Natural killer cell (primary cell): ENCODE data around the gene ST3GAL5. TPM values are rescaled to one million over a fixed set of nuclear protein-coding genes. Genes with fewer than 3 reads are reported as not detected.

Experiments
- ATAC-seq, 3 donors: fragments of 150-1000 bp in 2 of 3; fragments of 200-7000 bp in 1 of 3; cut with Tn5 transposase; 1 replicate in 1 of 3; 2 replicates in 2 of 3; pipeline ENCODE4 v1.10.0; 2021; ENCODE audit warnings: mild to moderate bottlenecking in 2 of 3, moderate library complexity in 2 of 3
- DNase-seq, 2 donors: peaks; one replicate each; pipeline versions ENCODE4 v3.0.0 to v3.0.0-alpha.2; 2013 to 2021; ENCODE audit warnings: mixed read lengths in 1 of 2
- H3K27ac ChIP-seq: one replicate; pipeline ENCODE4 v1.5.1; 2013; ENCODE audit warnings: mild to moderate bottlenecking, low read length
- H3K27me3 ChIP-seq: one replicate; pipeline ENCODE4 v1.6.1; 2013; ENCODE audit warnings: low read length; ENCODE audit not compliant: control insufficient read depth, insufficient read depth
- H3K36me3 ChIP-seq: one replicate; pipeline ENCODE4 v1.6.1; 2013; ENCODE audit warnings: low read length; ENCODE audit not compliant: control insufficient read depth, insufficient read depth
- H3K4me1 ChIP-seq: one replicate; pipeline ENCODE4 v1.6.1; 2013; ENCODE audit warnings: low read length; ENCODE audit not compliant: control insufficient read depth, insufficient read depth
- H3K4me3 ChIP-seq: one replicate; pipeline ENCODE4 v1.5.1; 2013; ENCODE audit warnings: low read length
- H3K9me3 ChIP-seq: one replicate; pipeline ENCODE4 v1.6.1; 2013; ENCODE audit warnings: low read length; ENCODE audit not compliant: control insufficient read depth, insufficient read depth
- H3K27ac Mint-ChIP-seq, 2 donors: one replicate each; pipeline ENCODE4 v1.8.0; 2022; ENCODE audit warnings: mild to moderate bottlenecking in 2 of 2, mixed read lengths in 2 of 2, moderate library complexity in 1 of 2
- H3K27me3 Mint-ChIP-seq, 2 donors: one replicate each; pipeline ENCODE4 v1.8.0; 2022; ENCODE audit warnings: low read depth in 2 of 2, mixed read lengths in 2 of 2
- H3K36me3 Mint-ChIP-seq: one replicate; pipeline ENCODE4 v1.8.0; 2022; ENCODE audit warnings: mixed read lengths
- H3K4me1 Mint-ChIP-seq, 2 donors: one replicate each; pipeline ENCODE4 v1.8.0; 2022; ENCODE audit warnings: mixed read lengths in 2 of 2
- H3K4me3 Mint-ChIP-seq: one replicate; pipeline ENCODE4 v1.8.0; 2022; ENCODE audit warnings: mild to moderate bottlenecking, moderate library complexity, mixed read lengths
- H3K9me3 Mint-ChIP-seq, 2 donors: one replicate each; pipeline ENCODE4 v1.8.0; 2022; ENCODE audit warnings: mixed read lengths in 2 of 2
- CTCF ChIP-seq: fragments of 200-600 bp; IDR thresholded peaks from one replicate; pipeline ENCODE4 v1.8.0; 2022; ENCODE audit warnings: antibody characterized with exemption
- WGBS: methylation state at CpG from one replicate; pipeline ENCODE4 v1.1.7; 2013; ENCODE audit warnings: missing lambda C conversion rate; ENCODE audit not compliant: insufficient coverage; 5-methylcytosine and 5-hydroxymethylcytosine counted together
- intact Hi-C: fragments of 100-400 bp; cut with micrococcal nuclease; formaldehyde crosslinking; loops from one replicate; pipeline ENCODE4 v1.14.2; 2022
- total RNA-seq, 4 donors: library from RNA; stranded (reverse); fragments of 120-200 nt in 1 of 4; gene quantifications; one replicate each; pipeline versions ENCODE4 v1.2.3 to v1.2.4, GENCODE V29; 2013 to 2022

Gene ST3GAL5
- total RNA-seq, 3 donors from 2014 or later (not counting 1 experiment from before 2014, with no cell fraction given) = 54.6 to 72.4 (median 66.1) TPM

- 87% methylated on average over 14 of the region's 14 CpGs for WGBS
- TF ChIP-seq CTCF = no peak
Observed at GRCh38 chr2:85794491-85795121, 94.2 kb downstream of the ST3GAL5 start.

GRCh38 chr2:85794038-85794441 lies 94.8 kb downstream of the ST3GAL5 start:
- peaks cover 15 to 25% of the 10 kb centered on the region in 2 donors for H3K27me3 Mint-ChIP-seq
- Histone ChIP-seq H3K36me3 (no peaks in the 10 kb centered on the region), H3K27ac (no peak overlapping the region), H3K27me3 (no peaks in the 10 kb centered on the region), H3K4me3 (no peak overlapping the region), H3K9me3 (no peaks in the 10 kb centered on the region), H3K4me1 (no peaks in the 10 kb centered on the region)
- ATAC-seq = no peak
- no peak for DNase-seq
- no peak for TF ChIP-seq CTCF
- no peaks in the 10 kb centered on the region for H3K4me1 Mint-ChIP-seq
- H3K9me3 Mint-ChIP-seq = no peaks in the 10 kb centered on the region
- WGBS = 94% methylated on average over 3 of the region's 3 CpGs
- intact Hi-C loops = no loop called here
- H3K36me3 Mint-ChIP-seq = no peaks in the 10 kb centered on the region
- no peak overlapping the region for H3K4me3 Mint-ChIP-seq
- no peak overlapping the region for H3K27ac Mint-ChIP-seq

More at GRCh38 chr2:85794491-85795121, 94.2 kb downstream of the ST3GAL5 start:
- H3K27ac ChIP-seq = no peak overlapping the region
- no peak overlapping the region for H3K4me3 ChIP-seq
- Mint-ChIP-seq H3K36me3 (no peaks in the 10 kb centered on the region), H3K27me3 (peaks cover 15 to 27% of the 10 kb centered on the region in 2 donors), H3K4me3 (no peak overlapping the region), H3K9me3 (no peaks in the 10 kb centered on the region), H3K27ac (no peak overlapping the region), H3K4me1 (no peaks in the 10 kb centered on the region)
- no peaks in the 10 kb centered on the region for H3K36me3 ChIP-seq
- no peak for DNase-seq
- H3K27me3 ChIP-seq = no peaks in the 10 kb centered on the region
- intact Hi-C loops = no loop called here
- no peaks in the 10 kb centered on the region for H3K4me1 ChIP-seq
- no peak for ATAC-seq
- H3K9me3 ChIP-seq = no peaks in the 10 kb centered on the region

GRCh38 chr2:85793584-85793983 lies 95.2 kb downstream of the ST3GAL5 start:
- WGBS = 96% methylated on average over 3 of the region's 4 CpGs

More at GRCh38 chr2:85793584-85793983, 95.2 kb downstream of the ST3GAL5 start:
- no peak overlapping the region for H3K4me3 ChIP-seq
- Mint-ChIP-seq H3K4me3 (no peak overlapping the region), H3K9me3 (no peaks in the 10 kb centered on the region), H3K27me3 (peaks cover 15 to 25% of the 10 kb centered on the region in 2 donors), H3K4me1 (no peaks in the 10 kb centered on the region), H3K36me3 (no peaks in the 10 kb centered on the region), H3K27ac (no peak overlapping the region)
- H3K36me3 ChIP-seq = no peaks in the 10 kb centered on the region
- H3K27ac ChIP-seq = no peak overlapping the region
- DNase-seq = no peak
- H3K4me1 ChIP-seq = no peaks in the 10 kb centered on the region
- no peak for ATAC-seq
- H3K27me3 ChIP-seq = no peaks in the 10 kb centered on the region
- no peaks in the 10 kb centered on the region for H3K9me3 ChIP-seq
- intact Hi-C loops = no loop called here
- TF ChIP-seq CTCF = no peak
